GM12865 (cell line): ENCODE results near the gene PDE7B.
A peak's percentile ranks its signal among the peaks of the same experiment; 100 is the strongest.

Experiments
- DNase-seq: peaks from one replicate; pipeline ENCODE4 v3.0.0; 2010; ENCODE audit warnings: low read depth
- H3K4me3 ChIP-seq: 2 replicates; pipeline ENCODE4 v1.5.1; 2011; ENCODE audit warnings: mild to moderate bottlenecking, low read depth, low read length, control low read depth
- TF ChIP-seq, protein P1 (sequence below): IDR thresholded peaks from 2 replicates; pipeline ENCODE4 v1.5.1; 2011; ENCODE audit warnings: low read length, control low read depth, low read depth, inconsistent platforms; ENCODE audit not compliant: insufficient read depth; ENCODE audit errors: missing control alignments

The PDE7B gene

DNA sequence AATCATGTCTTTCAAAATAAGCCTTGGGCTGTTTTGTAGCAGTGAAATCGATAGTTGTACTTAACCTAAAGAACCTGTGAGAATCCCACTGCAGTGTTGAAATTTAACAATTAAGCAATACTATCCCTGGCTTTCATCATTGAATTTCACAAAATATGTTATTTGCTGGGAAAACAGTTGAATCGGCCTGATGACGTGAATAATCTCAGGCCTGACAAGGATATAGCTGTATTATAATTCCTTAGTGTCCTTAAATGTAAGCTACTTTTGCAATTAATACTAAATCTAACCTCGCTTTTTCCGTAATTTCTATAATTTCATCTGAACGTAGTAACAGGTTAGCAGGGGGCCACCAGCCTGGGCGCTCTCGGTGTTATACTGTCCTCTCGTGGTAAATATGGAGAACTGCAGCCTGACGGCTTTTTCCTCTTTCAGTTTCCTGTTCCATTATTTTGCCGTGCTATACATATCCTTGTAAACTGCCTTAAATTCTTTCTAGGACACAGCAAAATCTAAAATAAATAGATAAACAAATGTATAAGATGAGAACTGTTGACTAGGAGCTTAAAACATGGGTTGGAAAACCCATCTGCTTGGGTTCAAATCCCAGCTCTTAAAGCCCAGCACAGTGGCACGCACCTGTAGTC is 374.6 kb downstream of the PDE7B start:
- TF ChIP-seq, protein P1, sequence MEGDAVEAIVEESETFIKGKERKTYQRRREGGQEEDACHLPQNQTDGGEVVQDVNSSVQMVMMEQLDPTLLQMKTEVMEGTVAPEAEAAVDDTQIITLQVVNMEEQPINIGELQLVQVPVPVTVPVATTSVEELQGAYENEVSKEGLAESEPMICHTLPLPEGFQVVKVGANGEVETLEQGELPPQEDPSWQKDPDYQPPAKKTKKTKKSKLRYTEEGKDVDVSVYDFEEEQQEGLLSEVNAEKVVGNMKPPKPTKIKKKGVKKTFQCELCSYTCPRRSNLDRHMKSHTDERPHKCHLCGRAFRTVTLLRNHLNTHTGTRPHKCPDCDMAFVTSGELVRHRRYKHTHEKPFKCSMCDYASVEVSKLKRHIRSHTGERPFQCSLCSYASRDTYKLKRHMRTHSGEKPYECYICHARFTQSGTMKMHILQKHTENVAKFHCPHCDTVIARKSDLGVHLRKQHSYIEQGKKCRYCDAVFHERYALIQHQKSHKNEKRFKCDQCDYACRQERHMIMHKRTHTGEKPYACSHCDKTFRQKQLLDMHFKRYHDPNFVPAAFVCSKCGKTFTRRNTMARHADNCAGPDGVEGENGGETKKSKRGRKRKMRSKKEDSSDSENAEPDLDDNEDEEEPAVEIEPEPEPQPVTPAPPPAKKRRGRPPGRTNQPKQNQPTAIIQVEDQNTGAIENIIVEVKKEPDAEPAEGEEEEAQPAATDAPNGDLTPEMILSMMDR: peak; percentile 99
- H3K4me3 ChIP-seq: no peak overlapping the region
- peak; percentile 52 for DNase-seq

GRCh38 chr6:136226674-136227377 is 375.3 kb downstream of the PDE7B start:
- no peak for DNase-seq
- H3K4me3 ChIP-seq: no peak overlapping the region
- TF ChIP-seq, protein P1: no peak

DNA sequence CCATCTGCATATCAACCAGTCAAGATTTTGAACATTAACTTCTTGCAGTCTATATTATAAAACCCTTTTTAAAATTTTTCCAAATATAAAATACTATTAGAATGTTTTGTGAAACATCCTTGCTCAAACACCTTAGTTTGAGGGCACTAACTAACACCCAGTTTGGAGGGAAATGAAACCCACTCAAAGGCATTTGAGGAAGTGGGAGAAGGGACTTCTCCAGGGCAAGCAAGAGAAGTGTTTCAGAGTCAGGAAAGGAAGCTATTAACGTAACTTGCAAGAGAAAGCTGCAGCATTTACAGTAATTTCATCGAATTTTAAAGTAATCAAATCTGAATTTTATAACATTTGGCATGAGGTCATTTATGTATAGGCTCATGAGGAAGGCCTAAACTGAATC is 377.3 kb downstream of the PDE7B start:
- DNase-seq: peak; percentile 13
- no peak overlapping the region for H3K4me3 ChIP-seq
- TF ChIP-seq, protein P1: no peak

- DNase-seq: no peak
- no peak overlapping the region for H3K4me3 ChIP-seq
- TF ChIP-seq, protein P1: no peak
Measured at GRCh38 chr6:136230219-136230853, 378.8 kb downstream of the PDE7B start.

GRCh38 chr6:136232701-136233100 is 381.2 kb downstream of the PDE7B start:
- TF ChIP-seq, protein P1: no peak
- no peak overlapping the region for H3K4me3 ChIP-seq
- DNase-seq: no peak

- TF ChIP-seq, protein P1: no peak
- no peak overlapping the region for H3K4me3 ChIP-seq
- DNase-seq: no peak
Measured at GRCh38 chr6:136235233-136235564, 383.7 kb downstream of the PDE7B start.
